BE2C (cell line): Measurements from ENCODE around the gene OR5H1. TPM values are rescaled to one million over a fixed set of nuclear protein-coding genes. Genes with fewer than 3 reads are reported as not detected.

ENCODE experiments used
- DNase-seq: peaks from one replicate; pipeline ENCODE4 v3.0.0-alpha.2; 2020
- H3K27me3 ChIP-seq: fragments of 250-450 bp; sonication (Bioruptor Pico); 2 replicates; pipeline ENCODE4 v1.5.1; 2020; ENCODE audit warnings: mild to moderate bottlenecking
- H3K36me3 ChIP-seq: fragments of 250-450 bp; sonication (Bioruptor Pico); 2 replicates; pipeline ENCODE4 v1.5.1; 2020; ENCODE audit warnings: mild to moderate bottlenecking
- H3K4me1 ChIP-seq: fragments of 250-450 bp; sonication (Bioruptor Pico); 2 replicates; pipeline ENCODE4 v1.5.1; 2020
- H3K4me3 ChIP-seq: 2 replicates; pipeline ENCODE4 v1.5.1; 2011; ENCODE audit warnings: low read depth, low read length
- H3K9me3 ChIP-seq: fragments of 250-450 bp; sonication (Bioruptor Pico); 2 replicates; pipeline ENCODE4 v1.5.1; 2020
- CTCF ChIP-seq: IDR thresholded peaks from 2 replicates; pipeline ENCODE4 v1.5.1; 2012; ENCODE audit warnings: mild to moderate bottlenecking, low read depth, low read length
- polyA plus RNA-seq: library from polyadenylated mRNA; unstranded; fragments of >200 nt; gene quantifications from one replicate; pipeline ENCODE4 v1.2.1, GENCODE V29; 2012; ENCODE audit warnings: low read depth, missing spikeins; ENCODE audit not compliant: insufficient read length, insufficient read depth

OR5H1 gene
- not detected for polyA plus RNA-seq

GRCh38 chr3:98130421-98130820 lies at the start of gene OR5H1:
TSS of gene OR5H1 (plus strand) at chr3:98130721. CDS start at chr3:98132698, 1,977 bp downstream.
- H3K4me3 ChIP-seq, result no peak within 1 kb of the TSS
- TF ChIP-seq CTCF, result no peak
- no peaks in the 10 kb centered on the region for H3K4me1 ChIP-seq
- no peaks in the 10 kb centered on the region; the same call in 1 of the 2 replicates for H3K27me3 ChIP-seq
- H3K9me3 ChIP-seq, result no peaks in the 10 kb centered on the region
- no peak for DNase-seq
- no peaks in the 10 kb centered on the region for H3K36me3 ChIP-seq

- Histone ChIP-seq H3K4me1 (no peaks in the 10 kb centered on the region), H3K27me3 (no peaks in the 10 kb centered on the region), H3K9me3 (no peaks in the 10 kb centered on the region), H3K4me3 (no peak within 1 kb of the TSS), H3K36me3 (no peaks in the 10 kb centered on the region)
- no peak for DNase-seq
- TF ChIP-seq CTCF, result no peak
Observed at GRCh38 chr3:98086873-98087272, 43.6 kb upstream of the OR5H1 start, which contains the start of gene OR5AC2. TSS of gene OR5AC2 (plus strand) at chr3:98087173. CDS start at chr3:98087173, 0 bp downstream.

- no peak for TF ChIP-seq CTCF
- H3K36me3 ChIP-seq, result no peaks in the 10 kb centered on the region
- H3K27me3 ChIP-seq, result no peaks in the 10 kb centered on the region
- H3K4me3 ChIP-seq, result no peak overlapping the region
- no peaks in the 10 kb centered on the region for H3K4me1 ChIP-seq
- no peak for DNase-seq
- H3K9me3 ChIP-seq, result no peaks in the 10 kb centered on the region
Observed at GRCh38 chr3:98095882-98096281, 34.6 kb upstream of the OR5H1 start.

- H3K27me3 ChIP-seq, result no peaks in the 10 kb centered on the region
- no peak for DNase-seq
- H3K4me3 ChIP-seq, result no peak overlapping the region
- no peaks in the 10 kb centered on the region for H3K4me1 ChIP-seq
- H3K36me3 ChIP-seq, result no peaks in the 10 kb centered on the region
- no peaks in the 10 kb centered on the region for H3K9me3 ChIP-seq
- no peak for TF ChIP-seq CTCF
Observed at GRCh38 chr3:98099848-98100247, 30.7 kb upstream of the OR5H1 start.

- H3K9me3 ChIP-seq, result no peaks in the 10 kb centered on the region
Observed at GRCh38 chr3:98108162-98108561, 22.4 kb upstream of the OR5H1 start.

More at GRCh38 chr3:98108162-98108561, 22.4 kb upstream of the OR5H1 start:
- no peak for DNase-seq
- TF ChIP-seq CTCF, result no peak
- no peaks in the 10 kb centered on the region for H3K36me3 ChIP-seq
- H3K27me3 ChIP-seq, result no peaks in the 10 kb centered on the region
- H3K4me3 ChIP-seq, result no peak overlapping the region
- H3K4me1 ChIP-seq, result no peaks in the 10 kb centered on the region
